Measurements from ENCODE around the gene SLC12A5. TPM values are rescaled to one million over a fixed set of nuclear protein-coding genes. Genes with fewer than 3 reads are reported as not detected.
A peak's percentile ranks its signal among the peaks of the same experiment; 100 is the strongest.

The SLC12A5 gene
- total and polyA plus RNA-seq, 7 donors = 0.29 TPM; not detected in 6

DNA sequence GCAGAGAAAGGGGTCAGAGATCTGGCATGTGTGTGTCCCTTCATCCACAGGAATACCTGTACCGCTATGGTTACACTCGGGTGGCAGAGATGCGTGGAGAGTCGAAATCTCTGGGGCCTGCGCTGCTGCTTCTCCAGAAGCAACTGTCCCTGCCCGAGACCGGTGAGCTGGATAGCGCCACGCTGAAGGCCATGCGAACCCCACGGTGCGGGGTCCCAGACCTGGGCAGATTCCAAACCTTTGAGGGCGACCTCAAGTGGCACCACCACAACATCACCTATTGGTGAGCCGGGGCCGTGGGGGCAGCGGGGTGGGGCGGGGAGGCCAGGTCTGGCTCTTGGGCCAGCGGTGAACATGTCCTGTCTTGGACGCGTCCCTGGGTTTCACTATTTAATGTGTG, 19.2 kb upstream of the SLC12A5 start:
- WGBS, 3 donors = 22 to 35% (median 25%) methylated on average over 20 of the region's 20 CpGs
- H3K4me1 ChIP-seq = peaks cover 6% of the 10 kb centered on the region
- ATAC-seq (no peak), DNase-seq (no peak)
- H3K4me3 ChIP-seq = no peak overlapping the region
- no peak overlapping the region for H3K27ac ChIP-seq
- no peaks in the 10 kb centered on the region for H3K36me3 ChIP-seq (ENCODE audit: insufficient read depth in 1 of 2, low read depth in 1 of 2)
- no peaks in the 10 kb centered on the region for H3K9me3 ChIP-seq
- intact Hi-C loops (cut with DNase I) = loop anchor here in 1 of 2 donors (5.0 kb wide), 1 partner anchor 332 kb away; no protein-coding TSS in a partner anchor
- TF ChIP-seq, protein P1, sequence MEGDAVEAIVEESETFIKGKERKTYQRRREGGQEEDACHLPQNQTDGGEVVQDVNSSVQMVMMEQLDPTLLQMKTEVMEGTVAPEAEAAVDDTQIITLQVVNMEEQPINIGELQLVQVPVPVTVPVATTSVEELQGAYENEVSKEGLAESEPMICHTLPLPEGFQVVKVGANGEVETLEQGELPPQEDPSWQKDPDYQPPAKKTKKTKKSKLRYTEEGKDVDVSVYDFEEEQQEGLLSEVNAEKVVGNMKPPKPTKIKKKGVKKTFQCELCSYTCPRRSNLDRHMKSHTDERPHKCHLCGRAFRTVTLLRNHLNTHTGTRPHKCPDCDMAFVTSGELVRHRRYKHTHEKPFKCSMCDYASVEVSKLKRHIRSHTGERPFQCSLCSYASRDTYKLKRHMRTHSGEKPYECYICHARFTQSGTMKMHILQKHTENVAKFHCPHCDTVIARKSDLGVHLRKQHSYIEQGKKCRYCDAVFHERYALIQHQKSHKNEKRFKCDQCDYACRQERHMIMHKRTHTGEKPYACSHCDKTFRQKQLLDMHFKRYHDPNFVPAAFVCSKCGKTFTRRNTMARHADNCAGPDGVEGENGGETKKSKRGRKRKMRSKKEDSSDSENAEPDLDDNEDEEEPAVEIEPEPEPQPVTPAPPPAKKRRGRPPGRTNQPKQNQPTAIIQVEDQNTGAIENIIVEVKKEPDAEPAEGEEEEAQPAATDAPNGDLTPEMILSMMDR (IDR thresholded peaks at IDR 0.05) = no peak
- H3K27me3 ChIP-seq (ENCODE audit: insufficient read depth in 3 of 3, low read length in 2 of 3) = peaks cover 0 to 90% (median 35%) of the 10 kb centered on the region in 3 donors

DNA sequence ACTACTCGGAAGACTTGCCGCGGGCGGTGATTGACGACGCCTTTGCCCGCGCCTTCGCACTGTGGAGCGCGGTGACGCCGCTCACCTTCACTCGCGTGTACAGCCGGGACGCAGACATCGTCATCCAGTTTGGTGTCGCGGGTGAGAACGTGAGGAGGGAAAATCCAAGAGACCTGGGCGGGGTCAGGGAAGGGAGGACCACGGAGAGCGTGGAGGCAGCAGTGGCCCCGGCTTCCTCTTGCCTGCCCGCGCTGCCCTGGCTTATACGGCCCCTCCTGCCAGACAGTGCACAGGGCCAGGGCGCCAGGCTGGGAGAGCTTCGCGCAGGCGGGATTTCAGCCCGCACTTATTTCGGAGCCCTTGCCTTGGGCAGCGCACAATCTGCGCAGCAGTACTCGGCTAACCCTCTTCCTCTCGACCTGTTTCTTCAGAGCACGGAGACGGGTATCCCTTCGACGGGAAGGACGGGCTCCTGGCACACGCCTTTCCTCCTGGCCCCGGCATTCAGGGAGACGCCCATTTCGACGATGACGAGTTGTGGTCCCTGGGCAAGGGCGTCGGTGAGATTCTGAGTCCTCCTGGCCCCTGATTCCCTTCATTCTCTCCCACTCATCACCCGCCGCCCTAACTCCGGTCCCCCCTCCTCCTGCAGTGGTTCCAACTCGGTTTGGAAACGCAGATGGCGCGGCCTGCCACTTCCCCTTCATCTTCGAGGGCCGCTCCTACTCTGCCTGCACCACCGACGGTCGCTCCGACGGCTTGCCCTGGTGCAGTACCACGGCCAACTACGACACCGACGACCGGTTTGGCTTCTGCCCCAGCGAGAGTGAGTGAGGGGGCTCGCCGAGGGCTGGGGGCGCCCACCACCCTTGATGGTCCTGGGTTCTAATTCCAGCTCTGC, 18.3 kb upstream of the SLC12A5 start:
- 9 to 10% (median 9%) methylated on average over 71 to 74 of the region's 74 CpGs for WGBS, 3 donors
- no peaks in the 10 kb centered on the region for H3K9me3 ChIP-seq
- TF ChIP-seq, protein P1 (IDR thresholded peaks at IDR 0.05) = no peak
- H3K36me3 ChIP-seq (ENCODE audit: insufficient read depth in 1 of 2, low read depth in 1 of 2) = no peaks in the 10 kb centered on the region
- peaks cover 0 to 90% (median 35%) of the 10 kb centered on the region in 3 donors for H3K27me3 ChIP-seq (ENCODE audit: insufficient read depth in 3 of 3, low read length in 2 of 3)
- intact Hi-C loops (cut with DNase I) = loop anchor here in 1 of 2 donors (5.0 kb wide), 1 partner anchor 332 kb away; no protein-coding TSS in a partner anchor
- ATAC-seq = peak in 1 of 4 donors; percentile 33
- H3K4me3 ChIP-seq = no peak overlapping the region
- no peak for DNase-seq
- H3K27ac ChIP-seq = no peak overlapping the region
- peaks cover 6% of the 10 kb centered on the region for H3K4me1 ChIP-seq

DNA sequence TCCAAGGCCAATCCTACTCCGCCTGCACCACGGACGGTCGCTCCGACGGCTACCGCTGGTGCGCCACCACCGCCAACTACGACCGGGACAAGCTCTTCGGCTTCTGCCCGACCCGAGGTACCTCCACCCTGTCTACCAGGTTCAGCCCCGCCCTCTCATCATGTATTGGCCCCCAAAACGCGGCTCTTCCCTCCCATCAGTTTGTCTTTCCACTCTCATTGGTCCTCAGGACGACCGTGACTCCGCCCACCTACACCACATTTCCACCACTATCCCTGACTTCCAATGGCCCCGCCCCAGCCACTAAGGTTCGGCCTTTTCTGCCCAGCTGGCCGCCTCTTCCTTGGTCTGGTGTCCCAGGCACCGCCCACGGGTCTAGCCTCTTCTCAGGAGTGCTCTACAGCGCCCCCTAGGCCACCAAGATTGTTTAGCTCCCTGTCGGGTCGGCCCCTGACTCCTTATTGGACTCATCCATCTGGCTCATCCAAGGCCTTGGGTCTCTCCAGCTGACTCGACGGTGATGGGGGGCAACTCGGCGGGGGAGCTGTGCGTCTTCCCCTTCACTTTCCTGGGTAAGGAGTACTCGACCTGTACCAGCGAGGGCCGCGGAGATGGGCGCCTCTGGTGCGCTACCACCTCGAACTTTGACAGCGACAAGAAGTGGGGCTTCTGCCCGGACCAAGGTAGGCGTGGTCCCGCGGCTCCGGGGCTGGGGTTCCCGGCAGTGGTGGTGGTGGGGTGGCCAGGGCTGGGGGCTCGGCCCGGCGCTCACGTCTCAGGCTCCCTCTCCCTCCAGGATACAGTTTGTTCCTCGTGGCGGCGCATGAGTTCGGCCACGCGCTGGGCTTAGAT, 17.2 kb upstream of the SLC12A5 start:
- 11 to 16% (median 12%) methylated on average over 53 to 57 of the region's 57 CpGs for WGBS, 3 donors
- TF ChIP-seq, protein P1 (IDR thresholded peaks at IDR 0.05) = no peak
- intact Hi-C loops (cut with DNase I) = loop anchor here in 1 of 2 donors (5.0 kb wide), 1 partner anchor 330 kb away; no protein-coding TSS in a partner anchor
- ATAC-seq = peak in 1 of 4 donors; percentile 26
- Histone ChIP-seq H3K4me3 (no peak overlapping the region), H3K36me3 (ENCODE audit: insufficient read depth in 1 of 2, low read depth in 1 of 2) (no peaks in the 10 kb centered on the region), H3K27ac (no peak overlapping the region), H3K9me3 (no peaks in the 10 kb centered on the region), H3K4me1 (peaks cover 6% of the 10 kb centered on the region), H3K27me3 (ENCODE audit: insufficient read depth in 3 of 3, low read length in 2 of 3) (peaks cover 0 to 90% (median 35%) of the 10 kb centered on the region in 3 donors)
- DNase-seq = peak; percentile 69 to 82

DNA sequence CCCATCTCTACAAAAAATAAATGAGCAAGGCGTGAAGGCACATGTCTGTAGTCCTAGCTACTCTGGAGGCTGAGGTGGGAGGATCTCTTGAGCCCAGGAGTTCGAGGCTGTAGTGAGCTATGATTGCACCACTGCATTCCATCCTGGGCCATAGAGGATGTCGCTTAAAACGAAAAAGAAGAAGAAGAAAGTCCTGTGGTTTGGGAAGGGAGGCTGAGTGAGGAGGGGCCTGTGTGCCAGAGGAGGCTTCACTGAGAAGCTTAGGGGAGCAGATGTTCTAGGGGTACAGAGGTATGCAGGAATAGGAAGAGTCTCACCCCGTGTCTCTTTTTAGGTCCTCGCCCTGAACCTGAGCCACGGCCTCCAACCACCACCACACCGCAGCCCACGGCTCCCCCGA, 16.1 kb upstream of the SLC12A5 start:
- H3K36me3 ChIP-seq (ENCODE audit: insufficient read depth in 1 of 2, low read depth in 1 of 2) = no peaks in the 10 kb centered on the region
- 54 to 56% (median 54%) methylated on average over 9 to 10 of the region's 10 CpGs for WGBS, 3 donors
- DNase-seq (no peak), ATAC-seq (no peak)
- H3K27me3 ChIP-seq (ENCODE audit: insufficient read depth in 3 of 3, low read length in 2 of 3) = peaks cover 0 to 91% (median 35%) of the 10 kb centered on the region in 3 donors
- no peaks in the 10 kb centered on the region for H3K9me3 ChIP-seq
- TF ChIP-seq, protein P1 (IDR thresholded peaks at IDR 0.05) = no peak
- H3K4me1 ChIP-seq = peaks cover 6% of the 10 kb centered on the region
- H3K4me3 ChIP-seq = no peak overlapping the region
- intact Hi-C loops (cut with DNase I) = loop anchor here in 1 of 2 donors (5.0 kb wide), 1 partner anchor 329 kb away; no protein-coding TSS in a partner anchor
- no peak overlapping the region for H3K27ac ChIP-seq
